SK-N-SH treated with all-trans-retinoic acid at 6 μM for 48 hours (cell line): ENCODE measurements around the gene EXOSC2.

ENCODE experiments used
- ATAC-seq: fragments of 200-7000 bp; cut with Tn5 transposase; 3 replicates; pipeline ENCODE4 v1.9.1; 2020; ENCODE audit warnings: mild to moderate bottlenecking, moderate library complexity
- ARNTL ChIP-seq: fragments of 450-650 bp; formaldehyde crosslinking; IDR thresholded peaks from 2 replicates; pipeline ENCODE4 v1.5.0; 2020; ENCODE audit warnings: low read depth, mild to moderate bottlenecking, moderate library complexity, borderline replicate concordance
- BACH2 ChIP-seq: fragments of 250-450 bp; sonication (Bioruptor Pico); IDR thresholded peaks from 2 replicates; pipeline ENCODE4 v1.9.0; 2021; ENCODE audit warnings: mild to moderate bottlenecking, borderline replicate concordance
- CSDC2 ChIP-seq: fragments of 250-450 bp; sonication (Bioruptor Pico); IDR thresholded peaks from 2 replicates; pipeline ENCODE4 v1.5.0; 2020; ENCODE audit warnings: mild to moderate bottlenecking, moderate library complexity
- ESRRG ChIP-seq: fragments of 250-450 bp; sonication (Bioruptor Pico); IDR thresholded peaks from 2 replicates; pipeline ENCODE4 v1.6.1; 2021; ENCODE audit warnings: mild to moderate bottlenecking
- GLIS3 ChIP-seq: fragments of 250-450 bp; sonication (Bioruptor Pico); IDR thresholded peaks from 2 replicates; pipeline ENCODE4 v1.5.0; 2020; ENCODE audit warnings: mild to moderate bottlenecking, moderate library complexity
- OSR1 ChIP-seq: fragments of 250-450 bp; sonication (Bioruptor Pico); IDR thresholded peaks from 2 replicates; pipeline ENCODE4 v1.8.0; 2022; ENCODE audit warnings: moderate library complexity, mild to moderate bottlenecking, inconsistent platforms
- RARB ChIP-seq: fragments of 250-450 bp; sonication (Bioruptor Pico); IDR thresholded peaks from 2 replicates; pipeline ENCODE4 v1.8.0; 2021; ENCODE audit warnings: mild to moderate bottlenecking, moderate library complexity
- SNAI2 ChIP-seq: fragments of 250-450 bp; sonication (Bioruptor Pico); IDR thresholded peaks from 2 replicates; pipeline ENCODE4 v1.5.0; 2020; ENCODE audit warnings: mild to moderate bottlenecking, moderate library complexity
- TCF4 ChIP-seq: fragments of 250-450 bp; sonication (Bioruptor Pico); IDR thresholded peaks from 2 replicates; pipeline ENCODE4 v1.8.0; 2021; ENCODE audit warnings: mild to moderate bottlenecking, moderate library complexity, borderline replicate concordance
- ZNF8 ChIP-seq: fragments of 450-650 bp; formaldehyde crosslinking; IDR thresholded peaks from 2 replicates; pipeline ENCODE4 v1.5.0; 2020; ENCODE audit warnings: mild to moderate bottlenecking, moderate library complexity
- TF ChIP-seq, protein P1 (sequence below): fragments of 250-450 bp; sonication (Bioruptor Pico); IDR thresholded peaks from 2 replicates; pipeline ENCODE4 v1.8.0; 2020; ENCODE audit warnings: mild to moderate bottlenecking, moderate library complexity, borderline replicate concordance
- TF ChIP-seq, protein P2 (sequence below): fragments of 250-450 bp; sonication (Bioruptor Pico); IDR thresholded peaks from 2 replicates; pipeline ENCODE4 v1.5.1; 2021; ENCODE audit warnings: mild to moderate bottlenecking, moderate library complexity
- TF ChIP-seq, protein P3 (sequence below): fragments of 250-450 bp; sonication (Bioruptor Pico); IDR thresholded peaks from 2 replicates; pipeline ENCODE4 v1.5.0; 2020; ENCODE audit warnings: mild to moderate bottlenecking, moderate library complexity
- TF ChIP-seq, protein P4 (sequence below): fragments of 250-450 bp; sonication (Bioruptor Pico); IDR thresholded peaks from 2 replicates; pipeline ENCODE4 v1.8.0; 2021; ENCODE audit warnings: low read depth, mild to moderate bottlenecking, moderate library complexity, borderline replicate concordance

The EXOSC2 gene

DNA sequence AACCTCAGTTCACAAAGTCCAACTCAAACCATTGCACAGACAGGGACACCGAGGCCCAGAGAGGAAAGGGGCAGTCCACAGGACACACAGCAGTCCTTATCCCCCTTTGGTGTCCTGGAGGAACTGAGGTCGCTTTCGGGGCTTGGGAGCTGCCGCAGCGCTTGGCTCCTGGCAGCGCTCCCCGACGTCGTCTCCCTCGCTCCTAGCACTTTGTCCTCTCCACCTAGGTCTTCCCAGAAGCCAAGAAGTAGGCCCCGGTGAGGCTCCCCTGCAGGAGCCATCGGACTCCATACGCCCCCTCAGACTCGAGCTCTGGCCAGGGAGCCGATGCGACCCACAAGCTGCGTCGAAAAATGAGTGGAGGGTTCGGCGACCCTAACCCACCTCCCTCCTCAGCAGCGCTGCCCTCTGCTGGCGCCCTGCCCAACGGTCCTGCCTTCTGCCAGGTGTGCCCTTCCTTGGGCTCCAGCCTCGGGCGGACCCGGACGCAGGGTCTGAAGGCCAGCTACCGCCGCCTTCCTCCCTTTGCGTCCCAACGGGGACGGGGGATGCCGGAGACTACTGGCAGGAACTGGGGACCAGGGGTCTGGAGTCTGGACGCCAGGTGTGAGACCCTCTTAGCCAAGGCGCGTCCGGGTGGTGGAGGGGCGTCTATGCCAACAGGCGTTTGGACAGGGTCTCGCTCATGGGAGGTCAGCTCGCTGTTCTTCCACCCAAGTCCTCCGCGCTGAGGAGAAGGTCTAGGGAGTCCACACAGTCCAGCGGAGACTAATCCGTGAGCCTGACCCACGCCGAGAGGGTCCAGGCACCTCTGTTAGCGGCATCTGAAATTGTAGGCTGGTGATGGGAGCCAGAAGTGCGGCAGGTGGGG lies 31.2 kb upstream of the EXOSC2 start:
- peak; percentile 40 for ATAC-seq
- no peak for TF ChIP-seq ZNF8 (CRISPR knock-in tag)
- no peak for TF ChIP-seq TCF4 (CRISPR knock-in tag)
- TF ChIP-seq, protein P1, sequence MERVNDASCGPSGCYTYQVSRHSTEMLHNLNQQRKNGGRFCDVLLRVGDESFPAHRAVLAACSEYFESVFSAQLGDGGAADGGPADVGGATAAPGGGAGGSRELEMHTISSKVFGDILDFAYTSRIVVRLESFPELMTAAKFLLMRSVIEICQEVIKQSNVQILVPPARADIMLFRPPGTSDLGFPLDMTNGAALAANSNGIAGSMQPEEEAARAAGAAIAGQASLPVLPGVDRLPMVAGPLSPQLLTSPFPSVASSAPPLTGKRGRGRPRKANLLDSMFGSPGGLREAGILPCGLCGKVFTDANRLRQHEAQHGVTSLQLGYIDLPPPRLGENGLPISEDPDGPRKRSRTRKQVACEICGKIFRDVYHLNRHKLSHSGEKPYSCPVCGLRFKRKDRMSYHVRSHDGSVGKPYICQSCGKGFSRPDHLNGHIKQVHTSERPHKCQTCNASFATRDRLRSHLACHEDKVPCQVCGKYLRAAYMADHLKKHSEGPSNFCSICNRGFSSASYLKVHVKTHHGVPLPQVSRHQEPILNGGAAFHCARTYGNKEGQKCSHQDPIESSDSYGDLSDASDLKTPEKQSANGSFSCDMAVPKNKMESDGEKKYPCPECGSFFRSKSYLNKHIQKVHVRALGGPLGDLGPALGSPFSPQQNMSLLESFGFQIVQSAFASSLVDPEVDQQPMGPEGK (CRISPR knock-in tag) = no peak
- TF ChIP-seq BACH2 (CRISPR knock-in tag) = no peak
- no peak for TF ChIP-seq CSDC2 (CRISPR knock-in tag)
- TF ChIP-seq GLIS3 (CRISPR knock-in tag) = no peak
- no peak for TF ChIP-seq OSR1 (CRISPR knock-in tag)
- TF ChIP-seq, all 23 proteins: peak for 0

DNA sequence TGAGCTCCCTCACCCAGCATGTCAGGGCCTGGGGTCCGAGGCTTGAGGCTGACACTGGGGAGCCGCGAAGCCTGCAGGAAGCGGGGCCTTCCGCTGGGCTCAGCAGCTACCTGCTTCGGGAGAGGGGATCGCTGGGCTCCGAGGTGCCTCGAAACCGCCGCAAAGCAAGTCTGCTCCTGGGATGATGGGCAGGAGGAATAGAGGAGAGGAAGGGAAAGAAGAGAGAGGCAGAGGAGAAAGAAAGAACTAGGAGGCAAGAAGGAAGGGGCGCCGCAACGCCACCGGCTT lies 30.7 kb upstream of the EXOSC2 start:
- TF ChIP-seq ARNTL (no peak), OSR1 (CRISPR knock-in tag) (no peak)
- TF ChIP-seq, protein P2, sequence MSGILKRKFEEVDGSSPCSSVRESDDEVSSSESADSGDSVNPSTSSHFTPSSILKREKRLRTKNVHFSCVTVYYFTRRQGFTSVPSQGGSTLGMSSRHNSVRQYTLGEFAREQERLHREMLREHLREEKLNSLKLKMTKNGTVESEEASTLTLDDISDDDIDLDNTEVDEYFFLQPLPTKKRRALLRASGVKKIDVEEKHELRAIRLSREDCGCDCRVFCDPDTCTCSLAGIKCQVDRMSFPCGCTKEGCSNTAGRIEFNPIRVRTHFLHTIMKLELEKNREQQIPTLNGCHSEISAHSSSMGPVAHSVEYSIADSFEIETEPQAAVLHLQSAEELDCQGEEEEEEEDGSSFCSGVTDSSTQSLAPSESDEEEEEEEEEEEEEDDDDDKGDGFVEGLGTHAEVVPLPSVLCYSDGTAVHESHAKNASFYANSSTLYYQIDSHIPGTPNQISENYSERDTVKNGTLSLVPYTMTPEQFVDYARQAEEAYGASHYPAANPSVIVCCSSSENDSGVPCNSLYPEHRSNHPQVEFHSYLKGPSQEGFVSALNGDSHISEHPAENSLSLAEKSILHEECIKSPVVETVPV (CRISPR knock-in tag) = no peak
- TF ChIP-seq, protein P3, sequence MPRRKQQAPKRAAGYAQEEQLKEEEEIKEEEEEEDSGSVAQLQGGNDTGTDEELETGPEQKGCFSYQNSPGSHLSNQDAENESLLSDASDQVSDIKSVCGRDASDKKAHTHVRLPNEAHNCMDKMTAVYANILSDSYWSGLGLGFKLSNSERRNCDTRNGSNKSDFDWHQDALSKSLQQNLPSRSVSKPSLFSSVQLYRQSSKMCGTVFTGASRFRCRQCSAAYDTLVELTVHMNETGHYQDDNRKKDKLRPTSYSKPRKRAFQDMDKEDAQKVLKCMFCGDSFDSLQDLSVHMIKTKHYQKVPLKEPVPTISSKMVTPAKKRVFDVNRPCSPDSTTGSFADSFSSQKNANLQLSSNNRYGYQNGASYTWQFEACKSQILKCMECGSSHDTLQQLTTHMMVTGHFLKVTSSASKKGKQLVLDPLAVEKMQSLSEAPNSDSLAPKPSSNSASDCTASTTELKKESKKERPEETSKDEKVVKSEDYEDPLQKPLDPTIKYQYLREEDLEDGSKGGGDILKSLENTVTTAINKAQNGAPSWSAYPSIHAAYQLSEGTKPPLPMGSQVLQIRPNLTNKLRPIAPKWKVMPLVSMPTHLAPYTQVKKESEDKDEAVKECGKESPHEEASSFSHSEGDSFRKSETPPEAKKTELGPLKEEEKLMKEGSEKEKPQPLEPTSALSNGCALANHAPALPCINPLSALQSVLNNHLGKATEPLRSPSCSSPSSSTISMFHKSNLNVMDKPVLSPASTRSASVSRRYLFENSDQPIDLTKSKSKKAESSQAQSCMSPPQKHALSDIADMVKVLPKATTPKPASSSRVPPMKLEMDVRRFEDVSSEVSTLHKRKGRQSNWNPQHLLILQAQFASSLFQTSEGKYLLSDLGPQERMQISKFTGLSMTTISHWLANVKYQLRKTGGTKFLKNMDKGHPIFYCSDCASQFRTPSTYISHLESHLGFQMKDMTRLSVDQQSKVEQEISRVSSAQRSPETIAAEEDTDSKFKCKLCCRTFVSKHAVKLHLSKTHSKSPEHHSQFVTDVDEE (CRISPR knock-in tag) = no peak
- ATAC-seq = peak; percentile 20

DNA sequence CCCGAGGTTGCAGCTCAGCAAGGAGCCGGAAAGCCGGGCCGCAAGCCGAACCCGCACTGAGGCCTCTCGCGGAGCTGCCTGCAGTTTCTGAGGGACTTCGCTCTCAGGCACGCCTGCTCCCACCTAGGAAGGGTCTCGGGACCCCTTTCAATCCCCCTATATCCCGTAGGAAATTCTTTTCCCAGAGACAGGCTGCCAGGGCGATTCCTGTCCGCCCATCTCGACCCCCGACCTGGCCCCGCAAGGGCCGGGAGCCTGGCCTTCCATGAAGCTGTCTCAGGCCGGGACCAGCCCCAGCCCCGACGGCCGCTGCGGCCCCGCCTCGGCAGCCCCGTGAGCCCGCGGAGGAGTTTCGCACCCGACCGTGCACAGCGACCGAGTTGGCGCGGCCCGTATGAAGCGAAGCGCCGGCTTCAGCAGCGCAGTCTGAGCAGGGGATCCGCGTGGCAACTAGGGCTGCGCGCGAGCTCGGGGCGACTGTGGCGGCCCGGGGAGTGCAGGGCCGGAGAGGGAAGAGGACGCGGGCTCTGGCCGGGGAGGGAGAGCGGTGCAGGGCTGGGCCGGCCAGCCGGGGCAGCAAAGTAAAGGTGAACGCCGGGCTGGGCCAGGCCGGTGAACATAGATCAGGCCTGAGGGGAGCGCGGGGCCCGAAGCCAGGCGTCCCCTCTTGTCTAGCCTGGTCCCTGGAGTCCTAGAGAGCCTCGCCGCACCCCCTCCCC lies 30.2 kb upstream of the EXOSC2 start:
- peak; percentile 28 for ATAC-seq
- TF ChIP-seq, protein P4, sequence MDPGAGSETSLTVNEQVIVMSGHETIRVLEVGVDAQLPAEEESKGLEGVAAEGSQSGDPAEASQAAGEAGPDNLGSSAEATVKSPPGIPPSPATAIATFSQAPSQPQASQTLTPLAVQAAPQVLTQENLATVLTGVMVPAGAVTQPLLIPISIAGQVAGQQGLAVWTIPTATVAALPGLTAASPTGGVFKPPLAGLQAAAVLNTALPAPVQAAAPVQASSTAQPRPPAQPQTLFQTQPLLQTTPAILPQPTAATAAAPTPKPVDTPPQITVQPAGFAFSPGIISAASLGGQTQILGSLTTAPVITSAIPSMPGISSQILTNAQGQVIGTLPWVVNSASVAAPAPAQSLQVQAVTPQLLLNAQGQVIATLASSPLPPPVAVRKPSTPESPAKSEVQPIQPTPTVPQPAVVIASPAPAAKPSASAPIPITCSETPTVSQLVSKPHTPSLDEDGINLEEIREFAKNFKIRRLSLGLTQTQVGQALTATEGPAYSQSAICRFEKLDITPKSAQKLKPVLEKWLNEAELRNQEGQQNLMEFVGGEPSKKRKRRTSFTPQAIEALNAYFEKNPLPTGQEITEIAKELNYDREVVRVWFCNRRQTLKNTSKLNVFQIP (CRISPR knock-in tag) = no peak
- TF ChIP-seq ESRRG (CRISPR knock-in tag) = no peak
- TF ChIP-seq RARB = no peak
- no peak for TF ChIP-seq SNAI2 (CRISPR knock-in tag)
- TF ChIP-seq, protein P2 (CRISPR knock-in tag) = no peak
- TF ChIP-seq GLIS3 (CRISPR knock-in tag) = no peak
- no peak for TF ChIP-seq OSR1 (CRISPR knock-in tag)
- no peak for TF ChIP-seq ARNTL
- TF ChIP-seq CSDC2 (CRISPR knock-in tag) = no peak

DNA sequence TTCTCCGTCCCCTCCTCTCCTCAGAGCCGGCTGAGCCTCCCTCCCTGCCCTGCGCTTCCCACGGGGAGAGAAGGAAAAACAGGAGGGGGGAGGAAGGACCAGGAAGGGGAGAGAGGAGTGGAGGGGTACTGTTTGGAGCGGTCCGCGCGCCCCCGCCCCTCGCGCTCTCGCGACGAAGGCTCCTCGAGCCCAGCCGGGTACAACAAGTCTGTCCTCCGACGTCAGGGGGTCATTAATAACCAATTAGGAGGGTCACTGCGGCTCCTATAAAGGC lies 29.7 kb upstream of the EXOSC2 start:
- TF ChIP-seq RARB = no peak
- TF ChIP-seq, protein P1 (CRISPR knock-in tag) = no peak
- no peak for ATAC-seq
